Stimulated activated CD8-positive, alpha-beta memory T cell treated with anti-CD3 and anti-CD28 coated beads, Interleukin-15, amount 100 ng/mL, for 24 hours (primary cell): ENCODE results near the gene NFE2.
"Not testable (repeated sequence)": the region's sequence is repeated elsewhere in the genome, so short reads cannot be mapped to it uniquely, and the experiment has no call there.

Source experiments
- DNase-seq: peaks from one replicate; pipeline ENCODE4 v3.0.0-alpha.2; 2020; ENCODE audit warnings: low read depth

Gene NFE2

GRCh38 chr12:54306925-54307741 is 6.3 kb upstream of the NFE2 start:
- DNase-seq = no peak

- no peak for DNase-seq
Observed at GRCh38 chr12:54304187-54304810, 3.5 kb upstream of the NFE2 start.

- no peak for DNase-seq
Observed at GRCh38 chr12:54303640-54304039, 2.8 kb upstream of the NFE2 start.

GRCh38 chr12:54301428-54302048 is 723 bp upstream of the NFE2 start:
- no peak for DNase-seq

- no peak for DNase-seq
Observed at GRCh38 chr12:54300225-54300731, 537 bp downstream of the NFE2 start.

GRCh38 chr12:54299515-54300224 is 1.1 kb downstream of the NFE2 start:
- DNase-seq = no peak

- DNase-seq = no peak
Observed at GRCh38 chr12:54298904-54299303, 1.9 kb downstream of the NFE2 start.

- no peak for DNase-seq
Observed at GRCh38 chr12:54296393-54297099, 4.3 kb downstream of the NFE2 start.

GRCh38 chr12:54294953-54295566 is 5.8 kb downstream of the NFE2 start:
- DNase-seq = no peak

- no peak for DNase-seq
Observed at GRCh38 chr12:54294152-54294952, 6.5 kb downstream of the NFE2 start.

- DNase-seq = no peak
Observed at GRCh38 chr12:54292931-54293241, 7.9 kb downstream of the NFE2 start.

GRCh38 chr12:54292083-54292930 is 8.5 kb downstream of the NFE2 start:
- DNase-seq = no peak

- DNase-seq = no peak
Observed at GRCh38 chr12:54287261-54288157, 13.3 kb downstream of the NFE2 start.

- no peak for DNase-seq
Observed at GRCh38 chr12:54286042-54287030, 14.5 kb downstream of the NFE2 start.

GRCh38 chr12:54285150-54286041 is 15.4 kb downstream of the NFE2 start:
- DNase-seq = no peak

GRCh38 chr12:54284070-54284780 is 16.6 kb downstream of the NFE2 start:
- DNase-seq = not testable (repeated sequence)
